Prostate gland (tissue), 2 donors: ENCODE data around the gene XRCC4.

Source experiments
- CTCF ChIP-seq, 4 experiments: fragments of 200-600 bp in 2 of 4; fragments of 450-650 bp in 2 of 4; sonication (generic) in 2 of 4; IDR thresholded peaks; 1 replicate in 3 of 4; 2 replicates in 1 of 4; pipeline ENCODE4 v1.5.1; 2016 to 2019; ENCODE audit warnings: antibody characterized with exemption in 4 of 4, mild to moderate bottlenecking in 2 of 4, moderate library complexity in 2 of 4
- POLR2A ChIP-seq: fragments of 450-650 bp; IDR thresholded peaks from one replicate; pipeline ENCODE4 v1.6.1; 2016; ENCODE audit warnings: antibody characterized with exemption, mild to moderate bottlenecking
- POLR2AphosphoS5 ChIP-seq: sonication (generic); formaldehyde crosslinking; IDR thresholded peaks from one replicate; pipeline ENCODE4 v1.6.1; 2017; ENCODE audit warnings: antibody characterized with exemption

- TF ChIP-seq CTCF (IDR thresholded peaks at IDR 0.05): no peak
- TF ChIP-seq POLR2A: no peak
- TF ChIP-seq POLR2AphosphoS5: no peak
Observed at GRCh38 chr5:83031381-83031780, 46.0 kb upstream of the XRCC4 start.
